NCI-H146 treated with DMSO at 0.1 percent for 48 hours (cell line): ENCODE data around the gene CARM1.
"Not testable (repeated sequence)": the region's sequence is repeated elsewhere in the genome, so short reads cannot be mapped to it uniquely, and the experiment has no call there.

Source experiments
- DNase-seq: peaks from one replicate; lab custom pipeline; 2025; ENCODE audit not compliant: unreplicated experiment; lab: John Stamatoyannopoulos, UW

Gene CARM1

GRCh38 chr19:10927730-10928562 is 56.6 kb downstream of the CARM1 start:
- DNase-seq: no peak

GRCh38 chr19:10928563-10929401 is 57.4 kb downstream of the CARM1 start, which contains the start of the genes TIMM29 and YIPF2:
Gene TIMM29 (plus strand): TSS chr19:10928811. CDS start chr19:10928823, 12 bp downstream.
Gene YIPF2 (minus strand): TSS chr19:10928639. CDS start chr19:10928410, 229 bp downstream.
- DNase-seq: peak; percentile 98

DNA sequence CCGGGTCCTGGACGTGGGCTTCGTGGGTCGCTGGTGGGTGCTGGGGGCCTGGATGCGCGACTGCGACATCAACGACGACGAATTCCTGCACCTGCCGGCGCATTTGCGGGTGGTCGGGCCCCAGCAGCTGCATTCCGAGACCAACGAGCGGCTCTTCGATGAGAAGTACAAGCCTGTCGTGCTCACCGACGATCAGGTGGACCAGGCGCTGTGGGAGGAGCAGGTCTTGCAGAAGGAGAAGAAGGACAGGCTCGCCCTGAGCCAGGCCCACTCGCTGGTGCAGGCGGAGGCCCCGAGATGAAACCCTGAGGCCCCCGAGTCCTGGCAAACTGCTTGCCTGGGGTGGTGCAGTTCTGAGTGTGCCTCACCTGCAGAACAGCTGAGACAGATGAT is 58.0 kb downstream of the CARM1 start:
- no peak for DNase-seq

GRCh38 chr19:10935371-10936059 is 64.2 kb downstream of the CARM1 start:
- DNase-seq: no peak

GRCh38 chr19:10936661-10937084 is 65.3 kb downstream of the CARM1 start:
- DNase-seq: peak; percentile 81

- not testable (repeated sequence) for DNase-seq
Observed at GRCh38 chr19:10941649-10942048, 70.3 kb downstream of the CARM1 start.

- DNase-seq: not testable (repeated sequence)
Observed at GRCh38 chr19:10943412-10943811, 72.1 kb downstream of the CARM1 start.

- DNase-seq: no peak
Observed at GRCh38 chr19:10945264-10945663, 73.9 kb downstream of the CARM1 start.

DNA sequence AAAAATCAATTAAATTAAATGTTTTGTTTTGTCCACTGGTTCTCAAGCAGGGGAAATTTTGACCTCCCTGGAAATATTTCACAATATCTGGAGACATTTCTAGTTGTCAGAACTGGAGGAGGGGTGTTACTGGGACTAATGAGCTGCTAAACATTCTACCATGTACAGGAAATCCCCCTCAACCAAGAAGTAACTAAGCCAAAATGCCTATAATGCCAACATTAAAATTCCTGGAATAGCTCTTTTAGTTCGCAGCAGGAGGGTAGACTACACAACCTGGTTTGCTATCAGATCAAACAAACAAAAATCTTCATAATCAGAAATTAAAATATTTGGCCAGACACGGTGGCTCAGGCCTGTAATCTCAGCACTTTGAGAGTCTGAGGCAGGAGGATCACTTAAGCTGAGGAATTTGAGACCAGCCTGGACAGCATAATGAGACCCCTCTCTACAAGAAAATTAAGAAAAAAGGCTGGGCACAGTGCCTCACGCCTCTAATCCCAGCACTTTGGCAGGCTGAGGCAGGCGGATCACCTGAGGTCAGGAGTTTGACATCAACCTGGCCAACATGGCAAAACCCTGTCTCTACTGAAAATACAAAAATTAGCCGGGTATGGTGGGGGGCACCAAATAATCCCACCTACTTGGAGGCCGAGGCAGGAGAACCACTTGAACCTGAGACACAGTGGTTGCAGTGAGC is 75.8 kb downstream of the CARM1 start:
- no peak for DNase-seq

DNA sequence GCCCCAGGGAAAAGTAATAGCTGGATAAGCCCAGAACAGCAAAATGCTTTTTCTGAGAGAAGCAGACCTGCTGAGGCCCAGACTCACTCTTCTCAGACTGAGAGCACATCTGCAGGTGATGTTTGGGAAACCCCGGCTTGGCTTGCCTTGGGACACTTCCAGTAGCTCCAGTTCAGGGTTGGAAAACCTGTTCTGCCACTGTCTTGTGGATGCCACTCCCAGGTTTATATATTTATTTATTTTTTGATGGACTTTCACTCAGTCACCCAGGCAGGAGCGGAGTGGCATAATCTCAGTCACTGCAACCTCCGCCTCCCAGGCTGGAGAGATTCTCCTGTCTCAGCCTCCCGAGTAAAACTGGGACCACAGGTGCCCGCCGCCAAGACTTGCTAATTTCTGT is 81.5 kb downstream of the CARM1 start:
- no peak for DNase-seq

- not testable (repeated sequence) for DNase-seq
Observed at GRCh38 chr19:10959277-10959968, 88.1 kb downstream of the CARM1 start.

- DNase-seq: peak; percentile 90
Observed at GRCh38 chr19:10960314-10961072, 89.1 kb downstream of the CARM1 start, which contains the start of gene SMARCA4. Gene SMARCA4 (plus strand): TSS chr19:10961030. CDS start chr19:10984152, 23,122 bp downstream.

DNA sequence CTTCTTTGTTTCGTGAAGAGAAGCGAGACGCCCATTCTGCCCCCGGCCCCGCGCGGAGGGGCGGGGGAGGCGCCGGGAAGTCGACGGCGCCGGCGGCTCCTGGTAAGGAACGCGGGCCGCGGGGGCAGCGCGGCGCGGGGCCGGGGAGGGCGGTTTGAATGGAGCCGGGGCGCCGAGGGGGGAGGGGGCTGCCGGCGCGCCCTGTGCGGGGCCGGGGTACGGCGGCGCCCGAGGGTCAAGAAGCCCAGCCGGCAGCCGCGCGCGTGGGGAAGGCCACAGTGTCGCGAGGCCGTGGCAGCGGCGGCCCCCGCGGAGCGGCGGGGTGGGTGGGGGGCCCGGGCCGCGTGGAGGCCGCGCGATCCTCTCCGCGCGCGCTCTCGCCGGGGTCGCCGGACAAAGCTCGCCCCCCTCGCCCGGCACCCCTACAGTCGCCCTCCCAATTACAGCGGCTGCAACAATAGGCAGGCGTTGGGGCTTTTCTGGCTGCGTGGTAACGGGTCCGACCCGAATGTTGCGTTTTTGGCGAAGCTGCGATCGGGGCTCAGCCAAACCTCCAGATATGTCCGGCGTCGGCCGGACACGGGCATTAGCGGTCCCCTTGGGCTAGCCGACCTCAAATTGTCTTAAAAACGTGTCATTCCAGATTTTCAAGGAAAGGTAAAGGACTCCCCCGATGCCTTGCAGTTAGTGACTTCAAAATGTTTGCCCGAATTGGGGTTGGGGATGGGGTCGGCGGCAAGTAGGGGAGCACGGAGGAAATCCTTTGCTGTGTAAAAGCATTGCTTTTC is 89.9 kb downstream of the CARM1 start:
- no peak for DNase-seq

DNA sequence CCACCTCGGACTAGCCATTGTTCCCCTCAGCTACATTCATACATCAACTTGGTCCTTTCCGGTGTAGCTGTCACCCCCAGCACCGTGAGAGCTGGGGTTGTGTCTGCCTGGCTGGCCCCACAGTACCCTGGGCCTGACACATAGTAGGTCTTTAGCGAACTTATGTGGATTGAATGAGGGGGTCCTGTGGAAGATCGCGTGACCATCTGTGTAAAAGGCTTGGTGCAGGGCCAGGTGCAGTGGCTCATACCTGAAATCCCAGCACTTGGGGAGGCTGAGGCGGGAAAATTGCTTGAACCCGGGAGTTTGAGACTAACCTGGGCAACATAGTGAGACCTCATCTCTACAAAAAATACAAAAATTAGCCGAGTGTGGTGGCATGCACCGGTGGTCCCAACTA is 91.5 kb downstream of the CARM1 start:
- DNase-seq: no peak

DNA sequence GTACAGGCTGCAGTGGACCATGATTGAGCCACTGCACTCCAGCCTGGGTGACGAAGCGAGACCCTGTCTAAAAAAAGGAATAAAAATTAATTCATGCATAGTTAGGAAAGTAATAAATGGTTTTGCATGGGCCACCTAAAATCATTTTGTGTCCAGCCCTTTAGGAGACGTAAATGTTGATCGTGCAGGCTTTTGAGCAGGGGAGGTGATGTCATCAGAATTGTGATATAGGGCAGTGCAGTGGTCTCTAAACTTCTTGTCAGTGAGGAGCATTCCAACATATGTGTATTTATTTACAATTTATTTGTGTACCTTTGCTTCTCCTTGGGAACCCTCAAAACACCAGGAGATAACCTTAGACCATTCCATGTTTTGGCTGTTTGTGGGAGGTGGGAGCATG is 92.5 kb downstream of the CARM1 start:
- no peak for DNase-seq

DNA sequence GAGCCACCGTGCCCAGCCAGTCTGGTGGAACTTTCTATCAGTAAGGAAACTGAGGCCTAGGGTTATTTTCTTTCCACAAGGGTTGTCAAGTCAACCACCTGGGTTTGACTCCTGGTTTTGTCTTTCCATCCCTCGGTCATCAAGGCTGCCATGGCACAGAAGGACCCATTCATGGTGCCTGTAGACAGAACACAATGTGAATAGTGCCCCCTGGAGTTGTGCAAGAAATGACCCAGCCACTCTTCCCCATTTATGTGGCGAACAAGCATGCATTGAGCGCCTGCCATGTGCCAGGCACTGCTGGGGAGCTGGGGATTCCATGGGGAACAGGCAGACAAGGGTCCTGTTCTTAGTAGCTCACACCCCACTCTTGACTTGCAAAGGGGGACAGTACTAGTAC is 93.5 kb downstream of the CARM1 start:
- no peak for DNase-seq

DNA sequence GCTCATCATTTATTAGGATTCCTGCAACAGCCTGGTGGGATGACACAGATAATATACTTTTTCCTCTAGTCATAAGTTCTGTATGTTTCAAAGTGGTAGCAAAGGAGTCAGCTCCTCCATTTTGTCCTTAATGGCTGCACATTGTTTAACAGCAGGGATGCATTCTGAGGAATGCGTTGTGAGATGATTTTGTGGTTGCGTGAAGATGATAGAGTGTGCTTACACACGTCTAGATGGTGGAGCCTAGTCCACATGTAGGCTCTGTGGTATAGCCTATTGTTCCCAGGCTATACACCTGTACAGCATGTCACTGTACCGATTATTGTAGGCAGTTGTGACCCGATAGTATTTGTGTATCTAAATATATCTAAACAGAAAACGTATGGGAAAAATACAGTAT is 94.0 kb downstream of the CARM1 start:
- no peak for DNase-seq

DNA sequence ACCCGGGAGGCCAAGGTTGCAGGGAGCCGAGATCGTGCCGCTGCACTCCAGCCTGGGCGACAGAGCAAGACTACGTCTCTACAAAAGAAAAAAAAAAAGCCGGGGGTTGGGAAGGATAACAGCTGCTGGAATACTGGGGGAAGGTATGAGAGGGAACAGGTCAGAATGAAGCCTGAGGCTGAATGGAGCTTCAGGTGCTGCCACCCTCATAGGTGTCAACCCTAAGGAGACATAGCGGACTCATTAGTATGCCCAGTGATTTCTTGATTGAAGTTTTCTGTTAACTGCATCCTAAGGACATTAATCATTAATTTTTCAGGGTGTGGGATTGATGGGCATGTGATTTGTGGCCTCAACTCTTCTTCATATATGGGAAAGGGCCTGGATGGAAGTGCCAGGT is 95.5 kb downstream of the CARM1 start:
- no peak for DNase-seq
